ENCODE data around the gene TMEM235. TPM values are rescaled to one million over a fixed set of nuclear protein-coding genes. Genes with fewer than 3 reads are reported as not detected.

Gene TMEM235
- not detected in 2 replicates for total RNA-seq (2011; cell fraction: chromatin; rRNA removed; ENCODE audit: low replicate concordance)
- 0.17 TPM in 1 of 2 replicates, not detected in the other for total RNA-seq (2011; cell fraction: nucleolus; rRNA removed)
- total RNA-seq (2011; cell fraction: nucleoplasm; rRNA removed): not detected in 2 replicates
- total RNA-seq (2014; rRNA removed): not detected in 2 replicates
- total RNA-seq (2014; rRNA removed; fragmentation: Illumina TruSeq; extraction: Trizol): not detected in 2 replicates
- not detected in 2 replicates for total RNA-seq (2015; rRNA removed; fragmentation: Illumina TruSeq; extraction: Trizol)
- total RNA-seq (2021): not detected in 2 replicates
- not detected in 2 replicates for polyA plus RNA-seq (2011; rRNA removed)
- not detected in 2 replicates for polyA plus RNA-seq (2011; cell fraction: cytosol; rRNA removed)
- polyA plus RNA-seq (2011; cell fraction: nucleus; rRNA removed): not detected in 2 replicates
- not detected in 2 replicates for polyA plus RNA-seq (2012)
- not detected in 2 replicates for polyA plus RNA-seq (2014; fragmentation: Illumina TruSeq; extraction: Trizol)
- polyA plus RNA-seq (2014; fragmentation: Nextera tagmentation; extraction: Ambion mirVana): not detected
- polyA plus RNA-seq (2014; rRNA removed): not detected in 2 replicates
- not detected in 2 replicates for polyA minus RNA-seq (2011; rRNA and poly(A)+ RNA removed)
- polyA minus RNA-seq (2011; cell fraction: cytosol; rRNA and poly(A)+ RNA removed): not detected in 2 replicates
- not detected in 2 replicates for polyA minus RNA-seq (2011; cell fraction: nucleus; rRNA and poly(A)+ RNA removed)
- not detected for Bru-seq, nascent RNA
- percentile 9 among the genes with signal in this experiment for BruChase-seq, experiment 1, labeled RNA remaining after a 2-hour chase
- percentile 12 among the genes with signal in this experiment for BruChase-seq, experiment 2, labeled RNA remaining after a 6-hour chase
- long read RNA-seq, experiment 1: 0 reads
- long read RNA-seq, experiment 2: 0 reads
- long read RNA-seq, experiment 3: 0 reads

GRCh38 chr17:78230996-78231935, at the start of gene TMEM235:
TMEM235 (plus strand) TSS chr17:78231631; CDS start chr17:78232024, 393 bp downstream.
- H3K9me3 ChIP-seq (replicated peaks; ENCODE audit: control insufficient read depth, insufficient read depth, low read depth, low read length): no peaks in the 10 kb centered on the region
- H2AFZ ChIP-seq (ENCODE audit: low read depth, low read length): peak within 1 kb of the TSS; percentile 52; the same call in 1 of the 2 replicates
- H3K27me3 ChIP-seq (ENCODE audit: control insufficient read depth in 2 of 2, insufficient read depth in 2 of 2, low read length in 2 of 2): no peaks in the 10 kb centered on the region
- in situ Hi-C loops (cut with MboI): no loop called here
- DNase-seq (ENCODE audit: extremely low read depth in 1 of 4, low spot score in 3 of 4): no peak
- peak within 1 kb of the TSS in 1 of 2 experiments; percentile 43; a peak in 1 of 4 replicates for H3K9ac ChIP-seq (ENCODE audit: insufficient read depth in 1 of 2, low read depth in 2 of 2, low read length in 2 of 2)
- ATAC-seq: no peak; the same call in 2 of the 3 replicates
- no peak for TF ChIP-seq ZNF785 (CRISPR knock-in tag; IDR thresholded peaks at IDR 0.05)
- no peak for TF ChIP-seq FOXP1 (CRISPR knock-in tag; IDR thresholded peaks at IDR 0.05)
- TF ChIP-seq NR2C2 (CRISPR knock-in tag; IDR thresholded peaks at IDR 0.05): no peak
- TF ChIP-seq NR2C2 (tag; IDR thresholded peaks at IDR 0.05): no peak
- TF ChIP-seq ARNT (IDR thresholded peaks at IDR 0.05): no peak
- TF ChIP-seq ZNF57 (CRISPR knock-in tag; IDR thresholded peaks at IDR 0.05): no peak
- TF ChIP-seq CCNT2 (IDR thresholded peaks at IDR 0.05; ENCODE audit: borderline replicate concordance, extremely low read depth, insufficient read length, low read depth, low read length): no peak
- intact Hi-C loops (cut with micrococcal nuclease): no loop called here
- no peaks in the 10 kb centered on the region for H3K9me1 ChIP-seq (ENCODE audit: control insufficient read depth, insufficient read depth, low read length)
- BruUV-seq (replicated peaks): no TSS peak
- no peak for FAIRE-seq
- no peak within 1 kb of the TSS for H3K4me2 ChIP-seq (ENCODE audit: insufficient read depth, low read length)
- H3K4me3 ChIP-seq: no peak within 1 kb of the TSS
- no peaks in the 10 kb centered on the region for H3K36me3 ChIP-seq (ENCODE audit: control insufficient read depth, insufficient read depth, low read length)
- POLR2A ChIA-PET: interaction anchor here (0.6 to 1.6 kb wide), 2 partner anchors 12 to 62 kb away, joined by 3 read pairs; no protein-coding TSS in a partner anchor
- 0 out of 2 replicates have a peak, but pooled peaks cover under 1% of the 10 kb centered on the region for H4K20me1 ChIP-seq (replicated peaks; ENCODE audit: control insufficient read depth, insufficient read depth, low read length)
- CTCF ChIA-PET (ENCODE audit: low intra/inter-chr PET ratio): no interaction called here
- H3K27ac ChIP-seq (ENCODE audit: extremely low read depth, low read depth, low read length): no peak within 1 kb of the TSS
- H3K79me2 ChIP-seq (ENCODE audit: control insufficient read depth, insufficient read depth, low read length): no peaks in the 10 kb centered on the region
- peaks cover 0 to 46% of the 10 kb centered on the region in 2 experiments; a peak in 3 of 5 replicates for H3K4me1 ChIP-seq (replicated peaks in 1 of 2; ENCODE audit: control insufficient read depth in 2 of 2, insufficient read depth in 2 of 2, low read length in 2 of 2)
- 41% methylated on average over 21 of the region's 52 CpGs for WGBS (ENCODE audit: insufficient coverage, low coverage, missing lambda C conversion rate)
